B cell (primary cell): ENCODE measurements around the gene FITM1. TPM values are rescaled to one million over a fixed set of nuclear protein-coding genes. Genes with fewer than 3 reads are reported as not detected.
A peak's percentile ranks its signal among the peaks of the same experiment; 100 is the strongest.

Source experiments
- ATAC-seq: fragments of 200-7000 bp; cut with Tn5 transposase; one replicate; pipeline ENCODE4 v1.10.0; 2021; ENCODE audit warnings: low read depth, mild to moderate bottlenecking, moderate number of reproducible peaks, moderate library complexity
- CTCF ChIA-PET: fragments of 350-600 bp; sonication (Branson Sonifier 250); formaldehyde crosslinking; loops from one replicate; lab custom pipeline; 2021; ENCODE audit warnings: antibody characterized with exemption, inconsistent platforms; lab: Charles Lee
- POLR2A ChIA-PET: fragments of 350-600 bp; sonication (Branson Sonifier 250); formaldehyde crosslinking; loops from one replicate; lab custom pipeline; 2021; ENCODE audit warnings: antibody characterized with exemption; lab: Charles Lee
- DNase-seq: peaks from one replicate; pipeline ENCODE4 v3.0.0; 2013
- H2AFZ ChIP-seq: 2 replicates; pipeline ENCODE4 v1.6.1; 2012; ENCODE audit warnings: mild to moderate bottlenecking, low read depth, low read length; ENCODE audit not compliant: insufficient read depth, poor library complexity, severe bottlenecking
- H3K27ac ChIP-seq, 2 donors: 1 replicate in 1 of 2; 2 replicates in 1 of 2; pipeline ENCODE4 v1.5.1; 2012 to 2013; ENCODE audit warnings: low read length in 2 of 2, mild to moderate bottlenecking in 2 of 2, moderate library complexity in 1 of 2
- H3K27me3 ChIP-seq, 4 experiments: fragments of 200-600 bp in 1 of 4; sonication (generic) in 1 of 4; replicated peaks in 1 of 4; 1 replicate in 2 of 4; 2 replicates in 2 of 4; pipeline versions ENCODE4 v1.6.1 to v1.7.0; 2013 to 2016; ENCODE audit warnings: low read length in 3 of 4, mild to moderate bottlenecking in 2 of 4, mixed read lengths in 1 of 4, moderate library complexity in 1 of 4; ENCODE audit not compliant: insufficient read depth in 4 of 4, control insufficient read depth in 3 of 4; ENCODE audit errors: control extremely low read depth in 1 of 4
- H3K36me3 ChIP-seq, 2 experiments: replicated peaks in 1 of 2; 1 replicate in 1 of 2; 2 replicates in 1 of 2; pipeline versions ENCODE4 v1.6.1 to v1.7.1; 2013; ENCODE audit warnings: low read length in 1 of 2; ENCODE audit not compliant: insufficient read depth in 2 of 2, control insufficient read depth in 1 of 2; ENCODE audit errors: control extremely low read depth in 1 of 2, extremely low read depth in 1 of 2
- H3K4me1 ChIP-seq, 2 donors: fragments of 200-600 bp in 1 of 2; sonication (generic) in 1 of 2; 1 replicate in 1 of 2; 2 replicates in 1 of 2; pipeline versions ENCODE4 v1.5.1 to v1.6.1; 2013 to 2017; ENCODE audit warnings: low read length in 2 of 2; ENCODE audit not compliant: control insufficient read depth in 2 of 2, insufficient read depth in 2 of 2
- H3K4me2 ChIP-seq: replicated peaks from 2 replicates; pipeline ENCODE3; 2012; ENCODE audit warnings: mild to moderate bottlenecking, low read depth, low read length; ENCODE audit not compliant: poor library complexity, severe bottlenecking
- H3K4me3 ChIP-seq, 5 experiments: fragments of 200-600 bp in 1 of 5; sonication (generic) in 1 of 5; 1 replicate in 3 of 5; 2 replicates in 2 of 5; pipeline versions ENCODE4 v1.5.1 to v1.7.0; 2011 to 2016; ENCODE audit warnings: low read length in 4 of 5, mild to moderate bottlenecking in 4 of 5, low read depth in 2 of 5, control low read depth in 1 of 5, moderate library complexity in 1 of 5; ENCODE audit not compliant: insufficient read depth in 1 of 5; ENCODE audit errors: control extremely low read depth in 1 of 5, extremely low read depth in 1 of 5
- H3K79me2 ChIP-seq: fragments of 200-600 bp; sonication (generic); one replicate; pipeline ENCODE4 v1.6.0; 2016; ENCODE audit warnings: low read length; ENCODE audit not compliant: control insufficient read depth, insufficient read depth
- H3K9ac ChIP-seq: fragments of 200-600 bp; sonication (generic); 2 replicates; pipeline ENCODE4 v1.6.1; 2017; ENCODE audit warnings: mild to moderate bottlenecking, low read length, moderate library complexity
- H3K9me3 ChIP-seq, 3 donors: one replicate each; pipeline versions ENCODE4 v1.6.1 to v1.7.1; 2013; ENCODE audit warnings: low read length in 2 of 3; ENCODE audit not compliant: control insufficient read depth in 2 of 3, insufficient read depth in 1 of 3; ENCODE audit errors: control extremely low read depth in 1 of 3
- H4K20me1 ChIP-seq: 2 replicates; pipeline ENCODE4 v1.6.0; 2012; ENCODE audit warnings: mild to moderate bottlenecking, low read length; ENCODE audit not compliant: insufficient read depth, control insufficient read depth, poor library complexity, severe bottlenecking
- H3K27ac Mint-ChIP-seq: one replicate; pipeline ENCODE4 v1.8.0; 2021; ENCODE audit warnings: mixed read lengths
- H3K27me3 Mint-ChIP-seq: one replicate; pipeline ENCODE4 v1.8.0; 2021; ENCODE audit warnings: mixed read lengths
- H3K4me1 Mint-ChIP-seq: one replicate; pipeline ENCODE4 v1.8.0; 2021; ENCODE audit warnings: mixed read lengths
- H3K4me3 Mint-ChIP-seq: one replicate; pipeline ENCODE4 v1.8.0; 2021; ENCODE audit warnings: mixed read lengths
- H3K9me3 Mint-ChIP-seq: one replicate; pipeline ENCODE4 v1.8.0; 2022; ENCODE audit warnings: mixed read lengths; ENCODE audit not compliant: insufficient read depth
- EZH2 ChIP-seq: IDR thresholded peaks from 2 replicates; pipeline ENCODE4 v1.6.1; 2012; ENCODE audit warnings: borderline replicate concordance, low read depth, mild to moderate bottlenecking, moderate library complexity, low read length; ENCODE audit not compliant: insufficient read depth, poor library complexity, severe bottlenecking
- WGBS: methylation state at CpG from one replicate; pipeline ENCODE4 v1.1.5; 2013; ENCODE audit warnings: missing lambda C conversion rate; ENCODE audit not compliant: insufficient coverage; 5-methylcytosine and 5-hydroxymethylcytosine counted together
- intact Hi-C: fragments of 100-400 bp; cut with micrococcal nuclease; formaldehyde crosslinking; loops from one replicate; pipeline ENCODE4 v1.10.0; 2022
- polyA plus RNA-seq: library from polyadenylated mRNA; depleted of rRNA; stranded (reverse); fragments of >200 nt; gene quantifications from 2 replicates; pipeline ENCODE4 v1.2.3, GENCODE V29; 2012
- total RNA-seq, 2 donors: library from RNA; stranded (reverse); fragments of 120-200 nt in 1 of 2; gene quantifications; 1 replicate in 1 of 2; 2 replicates in 1 of 2; pipeline versions ENCODE4 v1.2.3 to v1.2.4, GENCODE V29; 2013 to 2022
- TF ChIP-seq, protein P1 (sequence below): fragments of 200-600 bp; IDR thresholded peaks from one replicate; pipeline ENCODE4 v1.8.0; 2022; ENCODE audit warnings: antibody characterized with exemption, mild to moderate bottlenecking

FITM1 gene
- total and polyA plus RNA-seq, 2 donors (not counting 1 experiment from before 2014, with no cell fraction given) = 2.6 to 3.3 TPM

DNA sequence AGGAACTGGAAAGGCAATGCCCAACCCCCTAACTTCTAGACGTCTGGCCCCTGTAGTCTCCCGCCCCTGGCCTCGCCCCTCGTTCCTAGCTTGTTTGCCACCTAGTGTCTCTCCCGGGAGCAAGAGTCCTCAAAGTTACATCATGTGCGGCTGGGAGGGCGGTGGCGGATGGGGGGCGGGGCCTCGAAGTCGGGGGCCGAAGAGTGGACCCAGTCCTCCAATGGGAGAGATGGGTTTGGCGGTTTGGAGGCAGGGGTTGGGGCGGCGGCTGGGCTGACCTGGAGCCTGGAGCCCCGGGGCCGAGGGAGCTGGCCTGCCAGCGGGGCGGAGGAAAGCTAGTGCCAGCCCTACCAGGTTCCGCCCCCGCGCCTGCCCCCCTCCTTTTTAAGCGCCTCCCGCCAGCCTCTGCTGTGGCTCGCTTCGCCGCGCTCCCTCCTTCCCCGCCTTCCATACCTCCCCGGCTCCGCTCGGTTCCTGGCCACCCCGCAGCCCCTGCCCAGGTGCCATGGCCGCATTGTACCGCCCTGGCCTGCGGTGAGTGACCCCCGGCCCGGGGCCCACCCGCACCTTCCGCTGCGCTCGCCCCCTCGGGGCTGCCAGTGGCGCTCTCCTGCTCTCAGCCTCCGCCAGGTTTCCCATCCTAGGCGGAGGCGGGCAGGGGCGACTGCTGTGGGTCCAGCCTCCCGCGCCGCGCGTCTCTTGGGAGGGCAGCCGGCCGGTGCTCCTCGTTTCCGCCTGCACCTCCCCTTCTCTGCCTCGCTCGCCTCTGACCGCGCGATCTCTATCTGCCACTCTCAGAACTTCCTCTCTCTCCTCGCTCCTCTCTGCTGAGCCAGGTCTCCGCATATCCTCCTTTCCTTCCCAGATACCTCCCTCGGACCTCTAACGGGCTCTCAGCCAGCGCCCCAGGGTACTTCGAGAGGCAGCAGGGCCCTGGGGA is 36.3 kb upstream of the FITM1 start, which contains the start of gene PCK2:
PCK2 (plus strand) TSS at position 411 of the 940 bp plus-strand sequence; CDS start at position 506, 95 bp downstream.
- peak within 1 kb of the TSS; percentile 95 for H3K4me2 ChIP-seq
- no peaks in the 10 kb centered on the region for H3K27me3 ChIP-seq
- ChIA-PET POLR2A (interaction anchor here (0.6 to 4.1 kb wide), 11 partner anchors 13 to 149 kb away, joined by 3 to 35 read pairs (median 7); partner anchors contain the start of genes DCAF11, IRF9, NRL and PSME1), CTCF (interaction anchor here (0.8 to 12.1 kb wide), 16 partner anchors 11 to 214 kb away, joined by 3 to 292 read pairs (median 5); partner anchors contain the start of genes CIDEB, DCAF11, EMC9 and IPO4)
- H3K9me3 Mint-ChIP-seq = no peaks in the 10 kb centered on the region
- TF ChIP-seq, protein P1, sequence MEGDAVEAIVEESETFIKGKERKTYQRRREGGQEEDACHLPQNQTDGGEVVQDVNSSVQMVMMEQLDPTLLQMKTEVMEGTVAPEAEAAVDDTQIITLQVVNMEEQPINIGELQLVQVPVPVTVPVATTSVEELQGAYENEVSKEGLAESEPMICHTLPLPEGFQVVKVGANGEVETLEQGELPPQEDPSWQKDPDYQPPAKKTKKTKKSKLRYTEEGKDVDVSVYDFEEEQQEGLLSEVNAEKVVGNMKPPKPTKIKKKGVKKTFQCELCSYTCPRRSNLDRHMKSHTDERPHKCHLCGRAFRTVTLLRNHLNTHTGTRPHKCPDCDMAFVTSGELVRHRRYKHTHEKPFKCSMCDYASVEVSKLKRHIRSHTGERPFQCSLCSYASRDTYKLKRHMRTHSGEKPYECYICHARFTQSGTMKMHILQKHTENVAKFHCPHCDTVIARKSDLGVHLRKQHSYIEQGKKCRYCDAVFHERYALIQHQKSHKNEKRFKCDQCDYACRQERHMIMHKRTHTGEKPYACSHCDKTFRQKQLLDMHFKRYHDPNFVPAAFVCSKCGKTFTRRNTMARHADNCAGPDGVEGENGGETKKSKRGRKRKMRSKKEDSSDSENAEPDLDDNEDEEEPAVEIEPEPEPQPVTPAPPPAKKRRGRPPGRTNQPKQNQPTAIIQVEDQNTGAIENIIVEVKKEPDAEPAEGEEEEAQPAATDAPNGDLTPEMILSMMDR = peak; percentile 28
- no peak for TF ChIP-seq EZH2
- no peaks in the 10 kb centered on the region for H3K27me3 Mint-ChIP-seq
- peaks cover 2 to 20% of the 10 kb centered on the region in 2 experiments for H3K36me3 ChIP-seq
- H3K4me3 ChIP-seq = peak within 1 kb of the TSS; percentile 62 to 97 (median 89)
- ATAC-seq = peak; percentile 66
- peak within 1 kb of the TSS; percentile 95 for H3K9ac ChIP-seq
- H3K27ac ChIP-seq = peak within 1 kb of the TSS; percentile 80 to 95
- H3K4me1 Mint-ChIP-seq = peaks cover 38% of the 10 kb centered on the region
- no peaks in the 10 kb centered on the region for H3K9me3 ChIP-seq
- H3K79me2 ChIP-seq = peaks cover 33% of the 10 kb centered on the region
- intact Hi-C loops = loop anchor here (1.0 to 5.0 kb wide), 5 partner anchors 13 to 527 kb away; partner anchors contain the start of genes AP1G2, DCAF11, NRL and PSME1
- H2AFZ ChIP-seq = peak within 1 kb of the TSS; percentile 92
- H3K27ac Mint-ChIP-seq = peak within 1 kb of the TSS; percentile 92
- peak; percentile 81 for DNase-seq
- H4K20me1 ChIP-seq = peaks cover 7% of the 10 kb centered on the region
- under 1% methylated on average over 61 of the region's 68 CpGs for WGBS
- H3K4me1 ChIP-seq = peaks cover 5 to 35% of the 10 kb centered on the region in 2 donors
- H3K4me3 Mint-ChIP-seq = peak within 1 kb of the TSS; percentile 95
